Thyroid gland (tissue), 4 donors: ENCODE data around the gene ILKAP. TPM values are rescaled to one million over a fixed set of nuclear protein-coding genes. Genes with fewer than 3 reads are reported as not detected.

Experiments used
- DNase-seq, 2 donors: peaks; one replicate each; pipeline ENCODE4 v3.0.0-alpha.2; 2019
- H3K27ac ChIP-seq, 3 donors: fragments of 200-600 bp; sonication (generic); 1 replicate in 2 of 3; 2 replicates in 1 of 3; pipeline ENCODE4 v1.5.1; 2016 to 2019; ENCODE audit warnings: mild to moderate bottlenecking in 1 of 3, moderate library complexity in 1 of 3
- H3K27me3 ChIP-seq: fragments of 200-600 bp; sonication (generic); one replicate; pipeline ENCODE4 v1.5.1; 2019
- H3K36me3 ChIP-seq, 2 donors: fragments of 200-600 bp; sonication (generic); one replicate each; pipeline ENCODE4 v1.5.1; 2016 to 2019
- H3K4me1 ChIP-seq, 2 donors: fragments of 200-600 bp; sonication (generic); one replicate each; pipeline ENCODE4 v1.5.1; 2017 to 2019
- H3K4me3 ChIP-seq, 3 donors: fragments of 200-600 bp; sonication (generic); replicated peaks in 1 of 3; 1 replicate in 2 of 3; 2 replicates in 1 of 3; pipeline ENCODE4 v1.5.1; 2016; ENCODE audit warnings: mild to moderate bottlenecking in 1 of 3
- H3K9me3 ChIP-seq: fragments of 200-600 bp; sonication (generic); one replicate; pipeline ENCODE4 v1.5.1; 2017
- CTCF ChIP-seq, 6 experiments: fragments of 200-600 bp in 3 of 6; fragments of 450-650 bp in 3 of 6; sonication (generic) in 3 of 6; IDR thresholded peaks; one replicate each; pipeline ENCODE4 v1.5.1; 2016 to 2019; ENCODE audit warnings: antibody characterized with exemption in 6 of 6, mild to moderate bottlenecking in 2 of 6, inconsistent platforms in 1 of 6, moderate library complexity in 1 of 6
- POLR2A ChIP-seq, 2 donors: fragments of 450-650 bp; IDR thresholded peaks; one replicate each; pipeline ENCODE4 v1.6.1; 2017; ENCODE audit warnings: antibody characterized with exemption in 2 of 2, mild to moderate bottlenecking in 2 of 2, moderate library complexity in 1 of 2
- WGBS, 2 donors: methylation state at CpG; one replicate each; pipeline ENCODE4 v1.1.5; 2017; 5-methylcytosine and 5-hydroxymethylcytosine counted together
- intact Hi-C: fragments of 100-400 bp; cut with DNase I; formaldehyde crosslinking; loops from one replicate; pipeline ENCODE4 v1.15.1; 2023
- total RNA-seq, 4 donors: library from RNA; depleted of rRNA; stranded (reverse); fragments of >200 nt; gene quantifications; one replicate each; pipeline ENCODE4 v1.2.3, GENCODE V29; 2016

Gene ILKAP
- total RNA-seq, 4 donors from 2014 or later: 33.4 to 52.0 (median 41.0) TPM

GRCh38 chr2:238131761-238132462 is 71.6 kb downstream of the ILKAP start:
- H3K4me1 ChIP-seq: peaks cover 0 to 5% of the 10 kb centered on the region in 2 donors
- no peaks in the 10 kb centered on the region for H3K27me3 ChIP-seq
- WGBS, 2 donors: 94% methylated on average over 10 to 12 of the region's 14 CpGs
- TF ChIP-seq POLR2A (IDR thresholded peaks at IDR 0.05): no peak
- TF ChIP-seq CTCF (IDR thresholded peaks at IDR 0.05): no peak
- H3K27ac ChIP-seq: no peak overlapping the region
- no peak for DNase-seq
- intact Hi-C loops: no loop called here
- no peaks in the 10 kb centered on the region for H3K36me3 ChIP-seq
- H3K9me3 ChIP-seq: no peaks in the 10 kb centered on the region
- H3K4me3 ChIP-seq: no peak overlapping the region

GRCh38 chr2:238130696-238131628 is 72.5 kb downstream of the ILKAP start:
- WGBS, 2 donors: 67 to 93% methylated on average over 6 to 40 of the region's 68 CpGs
- intact Hi-C loops: no loop called here
- Histone ChIP-seq H3K27me3 (no peaks in the 10 kb centered on the region), H3K27ac (no peak overlapping the region), H3K4me3 (no peak overlapping the region), H3K36me3 (no peaks in the 10 kb centered on the region), H3K9me3 (no peaks in the 10 kb centered on the region), H3K4me1 (peaks cover 0 to 5% of the 10 kb centered on the region in 2 donors)
- no peak for DNase-seq
- TF ChIP-seq POLR2A (IDR thresholded peaks at IDR 0.05) (no peak), CTCF (IDR thresholded peaks at IDR 0.05) (no peak)

- Histone ChIP-seq H3K4me1 (peaks cover 0 to 5% of the 10 kb centered on the region in 2 donors), H3K9me3 (no peaks in the 10 kb centered on the region), H3K27me3 (no peaks in the 10 kb centered on the region), H3K4me3 (no peak overlapping the region), H3K27ac (no peak overlapping the region), H3K36me3 (no peaks in the 10 kb centered on the region)
- intact Hi-C loops: no loop called here
- no peak for DNase-seq
- TF ChIP-seq CTCF (IDR thresholded peaks at IDR 0.05) (no peak), POLR2A (IDR thresholded peaks at IDR 0.05) (no peak)
- WGBS, 2 donors: 98 to 100% methylated on average over 1 to 9 of the region's 28 CpGs
Measured at GRCh38 chr2:238130111-238130695, 73.3 kb downstream of the ILKAP start.

GRCh38 chr2:238129166-238130010 is 74.1 kb downstream of the ILKAP start:
- no peaks in the 10 kb centered on the region for H3K9me3 ChIP-seq
- intact Hi-C loops: no loop called here

More at GRCh38 chr2:238129166-238130010, 74.1 kb downstream of the ILKAP start:
- no peak overlapping the region for H3K27ac ChIP-seq
- peaks cover 0 to 5% of the 10 kb centered on the region in 2 donors for H3K4me1 ChIP-seq
- no peaks in the 10 kb centered on the region for H3K27me3 ChIP-seq
- no peaks in the 10 kb centered on the region for H3K36me3 ChIP-seq
- no peak for TF ChIP-seq POLR2A (IDR thresholded peaks at IDR 0.05)
- TF ChIP-seq CTCF (IDR thresholded peaks at IDR 0.05): no peak
- H3K4me3 ChIP-seq: no peak overlapping the region
- no peak for DNase-seq
- 87 to 93% methylated on average over 13 to 22 of the region's 22 CpGs for WGBS, 2 donors
